Muscle layer of duodenum (tissue), 2 donors: ENCODE measurements around the gene FMNL3.

Experiments
- H3K27ac ChIP-seq: one replicate; pipeline ENCODE4 v1.7.0; 2013; ENCODE audit warnings: mild to moderate bottlenecking, low read length
- H3K27me3 ChIP-seq: one replicate; pipeline ENCODE4 v1.7.0; 2013; ENCODE audit warnings: low read depth, mild to moderate bottlenecking, control low read depth, low read length
- H3K36me3 ChIP-seq, 2 donors: one replicate each; pipeline ENCODE4 v1.7.0; 2013; ENCODE audit warnings: low read length in 2 of 2, control low read depth in 1 of 2, mild to moderate bottlenecking in 1 of 2; ENCODE audit not compliant: insufficient read depth in 2 of 2, control insufficient read depth in 1 of 2
- H3K4me1 ChIP-seq, 2 donors: one replicate each; pipeline ENCODE4 v1.7.0; 2013; ENCODE audit warnings: low read length in 2 of 2, mild to moderate bottlenecking in 2 of 2, control low read depth in 1 of 2, moderate library complexity in 1 of 2; ENCODE audit not compliant: insufficient read depth in 2 of 2, control insufficient read depth in 1 of 2
- H3K4me3 ChIP-seq, 2 donors: one replicate each; pipeline ENCODE4 v1.7.0; 2013; ENCODE audit warnings: low read length in 2 of 2, low read depth in 1 of 2, mild to moderate bottlenecking in 1 of 2
- H3K9me3 ChIP-seq, 2 donors: one replicate each; pipeline ENCODE4 v1.7.0; 2013; ENCODE audit warnings: low read length in 2 of 2, control low read depth in 1 of 2, mild to moderate bottlenecking in 1 of 2; ENCODE audit not compliant: control insufficient read depth in 1 of 2
- donor health status: healthy.

Gene FMNL3

DNA sequence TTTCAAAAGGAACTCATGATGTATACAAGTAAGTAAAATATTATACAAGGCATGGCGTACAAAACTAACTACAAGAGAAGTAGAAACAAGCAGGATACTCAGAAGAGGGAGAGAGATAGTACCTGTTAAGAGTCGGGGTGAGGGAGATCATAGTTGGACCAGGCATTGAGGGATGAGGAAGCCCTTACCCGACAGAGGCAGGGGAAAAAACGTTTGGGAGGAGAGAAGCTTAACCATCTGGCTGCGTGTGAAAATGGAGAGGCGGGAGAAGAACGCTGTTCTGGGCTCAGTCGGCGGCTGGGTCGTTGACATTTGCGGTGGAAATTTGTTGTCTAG is 575 bp upstream of the FMNL3 start:
- no peak overlapping the region for H3K27ac ChIP-seq
- no peak overlapping the region for H3K4me3 ChIP-seq
- H3K36me3 ChIP-seq = no peaks in the 10 kb centered on the region
- H3K4me1 ChIP-seq = peaks cover 19% of the 10 kb centered on the region in 2 donors
- no peaks in the 10 kb centered on the region for H3K9me3 ChIP-seq
- H3K27me3 ChIP-seq = no peaks in the 10 kb centered on the region

DNA sequence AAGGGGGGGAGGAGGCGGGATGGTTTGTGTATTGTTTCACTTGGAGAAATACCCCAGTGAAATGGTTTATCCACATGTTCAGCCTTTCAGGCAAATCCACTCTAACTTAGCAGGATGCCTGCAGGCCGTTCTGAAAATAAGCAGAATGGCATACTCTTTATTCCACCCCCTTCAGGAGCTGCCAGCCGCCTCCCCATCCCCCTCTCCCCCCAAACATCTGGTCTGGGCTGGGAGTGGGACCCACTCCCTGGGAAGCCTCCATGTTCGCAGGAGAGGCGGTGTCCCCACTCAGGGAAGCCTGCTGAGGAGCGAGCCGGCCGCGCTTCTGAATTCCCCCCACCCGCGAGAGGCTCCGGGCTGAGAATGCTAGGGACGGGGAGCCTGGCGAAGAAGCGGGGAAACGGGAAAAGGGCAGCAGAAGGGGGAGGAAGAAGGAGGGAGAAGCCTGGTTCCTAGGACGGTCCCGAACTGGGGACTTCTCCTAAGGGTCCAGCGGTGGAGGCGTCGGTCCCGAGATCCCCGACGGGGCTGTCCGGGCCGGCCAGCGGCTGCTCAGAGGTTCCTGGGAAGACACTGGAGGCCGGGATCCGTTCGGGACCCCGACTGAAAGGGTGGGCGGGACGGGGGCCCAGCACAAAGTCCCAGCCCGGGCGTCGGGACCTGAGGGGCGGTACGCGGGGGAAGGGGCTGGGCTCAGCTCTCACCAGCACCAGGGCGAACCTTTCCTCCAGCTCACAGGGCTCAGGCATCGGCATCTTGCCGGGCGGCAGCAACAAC is 666 bp downstream of the FMNL3 start:
- Histone ChIP-seq H3K27me3 (no peaks in the 10 kb centered on the region), H3K4me3 (peak overlapping the region; percentile 64 to 73), H3K36me3 (no peaks in the 10 kb centered on the region), H3K27ac (peak overlapping the region; percentile 77), H3K4me1 (peaks cover 19% of the 10 kb centered on the region in 2 donors), H3K9me3 (no peaks in the 10 kb centered on the region)

- H3K27ac ChIP-seq = peak overlapping the region; percentile 77
- peaks cover 19% of the 10 kb centered on the region in 2 donors for H3K4me1 ChIP-seq
- peak overlapping the region; percentile 64 to 73 for H3K4me3 ChIP-seq
Measured at GRCh38 chr12:49705479-49706134, 1.6 kb downstream of the FMNL3 start.

GRCh38 chr12:49703647-49704137 is 3.5 kb downstream of the FMNL3 start:
- Histone ChIP-seq H3K27ac (peak overlapping the region; percentile 11), H3K4me3 (no peak overlapping the region), H3K36me3 (no peaks in the 10 kb centered on the region), H3K9me3 (no peaks in the 10 kb centered on the region), H3K4me1 (peaks cover 19 to 26% of the 10 kb centered on the region in 2 donors), H3K27me3 (no peaks in the 10 kb centered on the region)

More at GRCh38 chr12:49705479-49706134, 1.6 kb downstream of the FMNL3 start:
- H3K27me3 ChIP-seq = no peaks in the 10 kb centered on the region
- H3K9me3 ChIP-seq = no peaks in the 10 kb centered on the region
- no peaks in the 10 kb centered on the region for H3K36me3 ChIP-seq

GRCh38 chr12:49702676-49703215 is 4.5 kb downstream of the FMNL3 start:
- Histone ChIP-seq H3K36me3 (no peaks in the 10 kb centered on the region), H3K4me1 (peaks cover 17 to 36% of the 10 kb centered on the region in 2 donors), H3K9me3 (no peaks in the 10 kb centered on the region), H3K27me3 (no peaks in the 10 kb centered on the region), H3K27ac (peak overlapping the region; percentile 11), H3K4me3 (no peak overlapping the region)

DNA sequence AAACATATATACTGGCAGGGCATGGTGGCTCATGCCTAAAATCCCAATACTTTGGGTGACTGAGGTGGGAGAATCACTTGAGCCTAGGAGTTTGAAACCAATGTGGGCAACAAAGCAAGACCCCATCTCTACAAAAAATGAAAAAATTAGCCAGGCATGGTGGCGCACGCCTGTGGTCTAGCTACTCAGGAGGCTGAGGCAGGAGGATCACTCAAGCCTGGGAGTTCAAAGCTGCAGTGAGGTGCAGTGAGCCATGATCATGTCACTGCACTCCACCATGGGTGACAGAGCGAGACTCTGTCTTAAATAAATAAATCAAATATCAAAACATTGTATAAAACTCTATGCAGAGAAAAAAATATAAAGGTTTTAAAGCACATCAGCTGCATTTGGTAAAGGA is 5.2 kb downstream of the FMNL3 start:
- Histone ChIP-seq H3K36me3 (no peaks in the 10 kb centered on the region), H3K27me3 (no peaks in the 10 kb centered on the region), H3K9me3 (no peaks in the 10 kb centered on the region), H3K4me1 (peaks cover 15 to 36% of the 10 kb centered on the region in 2 donors), H3K27ac (no peak overlapping the region), H3K4me3 (no peak overlapping the region)

GRCh38 chr12:49698619-49699545 is 8.3 kb downstream of the FMNL3 start:
- Histone ChIP-seq H3K9me3 (no peaks in the 10 kb centered on the region), H3K27me3 (no peaks in the 10 kb centered on the region), H3K27ac (peak overlapping the region; percentile 27), H3K4me1 (peaks cover 7 to 20% of the 10 kb centered on the region in 2 donors), H3K4me3 (peak overlapping the region in 1 of 2 donors; percentile 4), H3K36me3 (no peaks in the 10 kb centered on the region)

- Histone ChIP-seq H3K27me3 (no peaks in the 10 kb centered on the region), H3K36me3 (no peaks in the 10 kb centered on the region), H3K4me1 (peaks cover 0 to 17% of the 10 kb centered on the region in 2 donors), H3K27ac (no peak overlapping the region), H3K4me3 (no peak overlapping the region), H3K9me3 (no peaks in the 10 kb centered on the region)
Measured at GRCh38 chr12:49697808-49698207, 9.4 kb downstream of the FMNL3 start.

- H3K27ac ChIP-seq = no peak overlapping the region
- no peaks in the 10 kb centered on the region for H3K9me3 ChIP-seq
- peaks cover 0 to 17% of the 10 kb centered on the region in 2 donors for H3K4me1 ChIP-seq
- no peaks in the 10 kb centered on the region for H3K36me3 ChIP-seq
- no peak overlapping the region for H3K4me3 ChIP-seq
- H3K27me3 ChIP-seq = no peaks in the 10 kb centered on the region
Measured at GRCh38 chr12:49696723-49697122, 10.5 kb downstream of the FMNL3 start.

DNA sequence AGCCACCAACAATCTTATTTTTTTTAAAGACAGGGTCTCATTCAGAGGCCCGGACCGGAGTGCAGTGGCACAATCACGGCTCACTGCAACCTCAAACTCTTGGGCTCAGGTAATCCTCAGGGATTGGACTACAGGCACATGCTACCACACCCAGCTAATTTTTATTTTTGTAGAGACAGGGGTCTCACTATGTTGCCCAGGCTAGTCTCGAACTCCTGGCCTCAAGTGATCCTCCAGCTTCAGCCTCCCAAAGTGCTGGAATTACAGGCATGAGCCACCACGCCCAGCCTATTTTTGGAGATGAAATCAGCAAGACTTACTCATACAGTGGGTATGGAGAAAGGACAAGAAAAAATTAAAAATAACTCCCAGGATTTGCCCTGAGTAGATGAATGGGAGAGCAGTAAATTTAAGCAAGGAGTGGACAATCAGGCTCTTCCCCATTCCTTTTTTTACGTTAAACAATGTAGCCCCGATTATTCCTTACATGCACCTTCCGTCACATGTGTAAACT is 13.2 kb downstream of the FMNL3 start:
- Histone ChIP-seq H3K27ac (no peak overlapping the region), H3K36me3 (no peaks in the 10 kb centered on the region), H3K4me3 (no peak overlapping the region), H3K9me3 (no peaks in the 10 kb centered on the region), H3K27me3 (no peaks in the 10 kb centered on the region), H3K4me1 (peaks cover 0 to 12% of the 10 kb centered on the region in 2 donors)
